Stomach (tissue), 9 donors: ENCODE measurements around the gene UBE2L5. TPM values are rescaled to one million over a fixed set of nuclear protein-coding genes. Genes with fewer than 3 reads are reported as not detected.

ENCODE experiments used
- DNase-seq, 2 donors: peaks; one replicate each; pipeline versions ENCODE4 v3.0.0 to v3.0.0-alpha.2; 2013 to 2019
- H3K27ac ChIP-seq, 5 donors: fragments of 200-600 bp in 4 of 5; sonication (generic) in 4 of 5; one replicate each; pipeline ENCODE4 v1.5.1; 2013 to 2019; ENCODE audit warnings: mild to moderate bottlenecking in 1 of 5, moderate library complexity in 1 of 5
- H3K27me3 ChIP-seq, 3 donors: fragments of 200-600 bp; sonication (generic); one replicate each; pipeline ENCODE4 v1.5.1; 2017 to 2019; ENCODE audit warnings: mixed run types in 1 of 3
- H3K36me3 ChIP-seq, 4 donors: fragments of 200-600 bp; sonication (generic); 1 replicate in 3 of 4; 2 replicates in 1 of 4; pipeline ENCODE4 v1.5.1; 2016 to 2019
- H3K4me1 ChIP-seq, 4 donors: fragments of 200-600 bp; sonication (generic); one replicate each; pipeline ENCODE4 v1.5.1; 2016 to 2019
- H3K4me3 ChIP-seq, 4 donors: fragments of 200-600 bp; sonication (generic) in 3 of 4; one replicate each; pipeline ENCODE4 v1.5.1; 2016 to 2019; ENCODE audit warnings: mild to moderate bottlenecking in 1 of 4
- H3K9me3 ChIP-seq, 4 donors: fragments of 200-600 bp; sonication (generic); one replicate each; pipeline ENCODE4 v1.5.1; 2016 to 2019
- CTCF ChIP-seq, 7 experiments: fragments of 450-650 bp in 4 of 7; fragments of 200-600 bp in 3 of 7; sonication (generic) in 3 of 7; IDR thresholded peaks; one replicate each; pipeline ENCODE4 v1.5.1; 2016 to 2019; ENCODE audit warnings: antibody characterized with exemption in 7 of 7, control low read depth in 2 of 7, mild to moderate bottlenecking in 1 of 7
- EP300 ChIP-seq: sonication (generic); formaldehyde crosslinking; IDR thresholded peaks from one replicate; pipeline ENCODE4 v1.6.1; 2017; ENCODE audit warnings: antibody characterized with exemption
- POLR2A ChIP-seq, 4 donors: fragments of 450-650 bp; IDR thresholded peaks; one replicate each; pipeline ENCODE4 v1.6.1; 2016; ENCODE audit warnings: antibody characterized with exemption in 4 of 4, control low read depth in 2 of 4, mild to moderate bottlenecking in 1 of 4, moderate library complexity in 1 of 4
- POLR2AphosphoS5 ChIP-seq, 3 donors: sonication (generic); formaldehyde crosslinking; IDR thresholded peaks; one replicate each; pipeline ENCODE4 v1.6.1; 2016; ENCODE audit warnings: antibody characterized with exemption in 3 of 3
- WGBS, 5 donors: extraction: QIAGEN DNeasy Blood & Tissue Kit in 3 of 5; methylation state at CpG; one replicate each; pipeline versions ENCODE4 v1.1.5 to v1.1.7; 2013 to 2018; 5-methylcytosine and 5-hydroxymethylcytosine counted together
- intact Hi-C: fragments of 100-400 bp; cut with DNase I; formaldehyde crosslinking; loops from one replicate; pipeline ENCODE4 v1.15.1; 2023; ENCODE audit warnings: low total_unique reads
- polyA plus RNA-seq, 3 donors: library from polyadenylated mRNA; stranded (reverse); fragments of 200-250 nt; gene quantifications; one replicate each; pipeline ENCODE4 v1.2.3, GENCODE V29; 2013
- total RNA-seq, 5 donors: library from RNA; depleted of rRNA; stranded (reverse); fragments of >200 nt; gene quantifications; one replicate each; pipeline versions ENCODE4 v1.1.0 to v1.2.3, GENCODE V29; 2014 to 2016
- donor health status: healthy with polysubstance abuse.
- donor health status: Bipolar disorder and iron deficiency.
- donor health status: healthy.

UBE2L5 gene
- total and polyA plus RNA-seq, 8 donors = not detected

GRCh38 chr13:30376426-30377311, 45.6 kb upstream of the UBE2L5 start:
- no peaks in the 10 kb centered on the region for H3K27me3 ChIP-seq
- peak overlapping the region in 2 of 4 donors; percentile 1 to 11 for H3K4me3 ChIP-seq
- peaks cover 6 to 30% (median 9%) of the 10 kb centered on the region in 4 donors for H3K4me1 ChIP-seq
- H3K27ac ChIP-seq = peak overlapping the region in 4 of 5 donors; percentile 4 to 72 (median 26)
- TF ChIP-seq POLR2AphosphoS5 (IDR thresholded peaks at IDR 0.05) (peak in 1 of 3 donors; percentile 20), POLR2A (IDR thresholded peaks at IDR 0.05) (no peak)
- WGBS, 5 donors = 49 to 65% (median 51%) methylated on average over 5 of the region's 5 CpGs
- intact Hi-C loops = no loop called here
- no peaks in the 10 kb centered on the region for H3K36me3 ChIP-seq
- H3K9me3 ChIP-seq = no peaks in the 10 kb centered on the region
- DNase-seq = peak; percentile 45 to 64

GRCh38 chr13:30377312-30377685, 45.0 kb upstream of the UBE2L5 start:
- no peaks in the 10 kb centered on the region for H3K9me3 ChIP-seq
- intact Hi-C loops = no loop called here

GRCh38 chr13:30378191-30378590, 44.1 kb upstream of the UBE2L5 start:
- no peaks in the 10 kb centered on the region for H3K9me3 ChIP-seq
- intact Hi-C loops = no loop called here
- H3K27me3 ChIP-seq = no peaks in the 10 kb centered on the region
- WGBS, 5 donors = 85 to 98% (median 94%) methylated on average over 2 of the region's 2 CpGs
- H3K36me3 ChIP-seq = no peaks in the 10 kb centered on the region
- no peak for DNase-seq
- no peak for TF ChIP-seq EP300
- no peak for TF ChIP-seq CTCF (IDR thresholded peaks at IDR 0.05)
- TF ChIP-seq POLR2AphosphoS5 (IDR thresholded peaks at IDR 0.05) = no peak
- TF ChIP-seq POLR2A (IDR thresholded peaks at IDR 0.05) = no peak
- peaks cover 0 to 22% (median 7%) of the 10 kb centered on the region in 4 donors for H3K4me1 ChIP-seq
- H3K27ac ChIP-seq = no peak overlapping the region
- H3K4me3 ChIP-seq = no peak overlapping the region

More at GRCh38 chr13:30377312-30377685, 45.0 kb upstream of the UBE2L5 start:
- no peak for DNase-seq
- Histone ChIP-seq H3K4me3 (no peak overlapping the region), H3K27ac (peak overlapping the region in 3 of 5 donors; percentile 4 to 72 (median 44)), H3K36me3 (no peaks in the 10 kb centered on the region), H3K4me1 (peaks cover 4 to 23% (median 9%) of the 10 kb centered on the region in 4 donors), H3K27me3 (no peaks in the 10 kb centered on the region)
- WGBS, 5 donors = 74 to 83% (median 79%) methylated on average over 2 of the region's 2 CpGs
- TF ChIP-seq EP300 = no peak
- TF ChIP-seq POLR2AphosphoS5 (IDR thresholded peaks at IDR 0.05) = no peak
- no peak for TF ChIP-seq POLR2A (IDR thresholded peaks at IDR 0.05)
- no peak for TF ChIP-seq CTCF (IDR thresholded peaks at IDR 0.05)

- TF ChIP-seq POLR2A (IDR thresholded peaks at IDR 0.05) = no peak
- no peak for TF ChIP-seq CTCF (IDR thresholded peaks at IDR 0.05)
- TF ChIP-seq POLR2AphosphoS5 (IDR thresholded peaks at IDR 0.05) = no peak
- no peak for TF ChIP-seq EP300
- H3K27me3 ChIP-seq = no peaks in the 10 kb centered on the region
- peaks cover 0 to 23% (median 8%) of the 10 kb centered on the region in 4 donors for H3K4me1 ChIP-seq
- no peak overlapping the region for H3K27ac ChIP-seq
- H3K9me3 ChIP-seq = no peaks in the 10 kb centered on the region
- H3K36me3 ChIP-seq = no peaks in the 10 kb centered on the region
- no peak for DNase-seq
- H3K4me3 ChIP-seq = no peak overlapping the region
- intact Hi-C loops = no loop called here
- WGBS, 5 donors = 91 to 98% (median 97%) methylated on average over 2 of the region's 2 CpGs
Measured at GRCh38 chr13:30381049-30381448, 41.2 kb upstream of the UBE2L5 start.
